ENCODE data around the gene CHRNA10. TPM values are rescaled to one million over a fixed set of nuclear protein-coding genes. Genes with fewer than 3 reads are reported as not detected.

Gene CHRNA10
- total and polyA plus RNA-seq, 2 of the 13 experiments (the other 11 are each of a cell fraction or from before 2014, with no cell fraction given), result 0.53 to 0.71 TPM

DNA sequence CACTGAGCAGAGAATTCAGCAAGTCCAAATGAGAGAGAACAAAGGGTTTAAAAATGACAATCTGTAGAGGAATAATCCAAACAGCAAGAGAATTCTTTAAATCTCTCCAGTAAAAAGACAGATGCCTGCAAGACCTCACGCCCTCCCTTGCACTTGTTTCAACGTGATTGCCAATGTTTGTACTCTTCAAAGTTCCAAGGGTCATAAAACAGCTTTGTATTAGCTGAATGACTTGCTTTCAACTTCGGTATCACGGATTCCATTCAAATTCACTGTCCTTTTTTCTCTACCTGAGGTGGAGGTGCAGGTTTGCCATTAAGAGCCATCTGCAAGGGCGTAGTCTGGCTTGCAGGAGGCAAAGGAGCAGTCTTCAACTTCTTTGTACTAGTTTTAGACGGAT lies 41.1 kb upstream of the CHRNA10 start (continued):
- TF ChIP-seq CREB1 (IDR thresholded peaks at IDR 0.05), result no peak
- 0 out of 2 replicates have a peak, but pooled peaks have one; percentile 20 for TF ChIP-seq CREB1 (CRISPR knock-in tag; IDR thresholded peaks at IDR 0.05)
- no peak for TF ChIP-seq RFX1 (IDR thresholded peaks at IDR 0.05)
- peak; percentile 64; the same call in 1 of the 2 replicates for TF ChIP-seq SOX5 (CRISPR knock-in tag; IDR thresholded peaks at IDR 0.05; ENCODE audit: borderline replicate concordance)
- 0 out of 2 replicates have a peak, but pooled peaks have one; percentile 4 for TF ChIP-seq CEBPG (CRISPR knock-in tag; IDR thresholded peaks at IDR 0.05)

DNA sequence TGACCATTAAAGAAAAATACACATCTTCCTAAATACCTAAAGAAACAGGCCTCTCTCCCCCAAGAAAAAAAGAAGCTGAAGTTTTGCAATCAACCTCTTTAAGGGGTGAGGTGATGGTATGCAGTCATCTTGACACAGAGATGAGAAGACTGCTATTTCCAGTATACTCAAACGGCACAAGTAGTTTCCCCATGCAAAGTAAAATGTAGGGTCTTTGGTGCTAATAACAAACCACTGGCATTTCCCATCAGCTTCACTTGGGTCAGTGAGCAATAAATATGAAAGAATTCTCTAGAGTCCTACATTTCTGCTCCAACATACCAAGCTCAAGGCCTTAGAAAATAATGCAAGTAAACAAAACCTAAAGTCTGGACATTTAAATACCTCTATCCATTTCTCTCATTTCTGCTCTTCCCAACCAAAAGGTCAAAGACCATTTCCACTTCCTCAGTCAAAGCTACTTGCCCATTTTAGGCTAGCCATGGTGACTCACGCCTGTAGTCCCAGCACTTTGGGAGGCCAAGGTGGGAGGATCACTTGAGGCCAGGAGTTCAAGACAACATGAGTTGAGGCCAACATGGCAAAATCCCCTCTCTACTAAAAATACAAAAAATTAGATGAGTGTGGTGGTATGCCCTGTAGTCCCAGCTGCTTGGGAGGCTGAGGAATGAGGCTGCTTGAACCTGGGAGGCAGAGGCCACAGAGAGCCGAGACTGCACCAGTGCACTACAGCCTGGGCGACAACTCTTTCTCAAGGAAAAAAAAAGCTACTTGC lies 39.5 kb upstream of the CHRNA10 start:
- Histone ChIP-seq H3K4me3 (replicated peaks in 1 of 3; ENCODE audit: insufficient read depth in 1 of 3, low read depth in 2 of 3, low read length in 3 of 3) (no peak overlapping the region), H3K36me3 (replicated peaks in 1 of 2; ENCODE audit: control insufficient read depth in 1 of 2, insufficient read depth in 2 of 2, low read length in 2 of 2) (peaks cover 6 to 73% of the 10 kb centered on the region in 2 experiments), H3K9me3 (ENCODE audit: low read length) (no peaks in the 10 kb centered on the region), H4K20me1 (ENCODE audit: insufficient read depth, low read length) (no peaks in the 10 kb centered on the region; the same call in 1 of the 2 replicates), H3K27ac (ENCODE audit: extremely low read length, insufficient read depth, low read length) (no peak overlapping the region), H3K4me2 (ENCODE audit: low read depth, low read length) (no peak overlapping the region), H2AFZ (ENCODE audit: low read length) (no peak overlapping the region), H3K27me3 (ENCODE audit: control insufficient read depth in 1 of 2, insufficient read depth in 2 of 2, low read length in 2 of 2) (no peaks in the 10 kb centered on the region), H3K79me2 (ENCODE audit: insufficient read depth, low read length) (no peaks in the 10 kb centered on the region), H3K9ac (ENCODE audit: insufficient read depth, low read depth, low read length) (no peak overlapping the region), H3K4me1 (ENCODE audit: insufficient read depth, low read length) (peaks cover 40% of the 10 kb centered on the region)
- ATAC-seq (no peak), DNase-seq (ENCODE audit: low spot score) (no peak), FAIRE-seq (no peak)
- 86% methylated on average over 3 of the region's 4 CpGs for WGBS (ENCODE audit: low lambda C conversion rate)
- POLR2A ChIA-PET, result no interaction called here
- no TSS peak for BruUV-seq (replicated peaks)
- in situ Hi-C loops (cut with HindIII; ENCODE audit: extremely low pct_ligation_motif_present, low pct_unique_long_range_greater_than_20kb), result no loop called here
- peak; percentile 48; the same call in 1 of the 2 replicates for TF ChIP-seq SRF (IDR thresholded peaks at IDR 0.05; ENCODE audit: low read depth, low read length)
- TF ChIP-seq ZNF512 (CRISPR knock-in tag; IDR thresholded peaks at IDR 0.05), result no peak
- no peak for TF ChIP-seq POGZ (CRISPR knock-in tag; IDR thresholded peaks at IDR 0.05)
- peak; percentile 65 for TF ChIP-seq ZNF629 (CRISPR knock-in tag; conservative IDR thresholded peaks at IDR 0.05)
- TF ChIP-seq, protein P1, sequence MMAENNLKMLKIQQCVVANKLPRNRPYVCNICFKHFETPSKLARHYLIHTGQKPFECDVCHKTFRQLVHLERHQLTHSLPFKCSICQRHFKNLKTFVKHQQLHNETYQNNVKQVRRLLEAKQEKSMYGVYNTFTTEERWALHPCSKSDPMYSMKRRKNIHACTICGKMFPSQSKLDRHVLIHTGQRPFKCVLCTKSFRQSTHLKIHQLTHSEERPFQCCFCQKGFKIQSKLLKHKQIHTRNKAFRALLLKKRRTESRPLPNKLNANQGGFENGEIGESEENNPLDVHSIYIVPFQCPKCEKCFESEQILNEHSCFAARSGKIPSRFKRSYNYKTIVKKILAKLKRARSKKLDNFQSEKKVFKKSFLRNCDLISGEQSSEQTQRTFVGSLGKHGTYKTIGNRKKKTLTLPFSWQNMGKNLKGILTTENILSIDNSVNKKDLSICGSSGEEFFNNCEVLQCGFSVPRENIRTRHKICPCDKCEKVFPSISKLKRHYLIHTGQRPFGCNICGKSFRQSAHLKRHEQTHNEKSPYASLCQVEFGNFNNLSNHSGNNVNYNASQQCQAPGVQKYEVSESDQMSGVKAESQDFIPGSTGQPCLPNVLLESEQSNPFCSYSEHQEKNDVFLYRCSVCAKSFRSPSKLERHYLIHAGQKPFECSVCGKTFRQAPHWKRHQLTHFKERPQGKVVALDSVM (CRISPR knock-in tag; IDR thresholded peaks at IDR 0.05), result peak; percentile 91
- TF ChIP-seq HNF4A (CRISPR knock-in tag; IDR thresholded peaks at IDR 0.05), result 0 out of 2 replicates have a peak, but pooled peaks have one; percentile 8
- TF ChIP-seq FOSL2 (CRISPR knock-in tag; IDR thresholded peaks at IDR 0.05), result peak; percentile 55
- 0 out of 2 replicates have a peak, but pooled peaks have one; percentile 30 for TF ChIP-seq ZMYM3 (CRISPR knock-in tag; IDR thresholded peaks at IDR 0.05)
- CTCF ChIA-PET (ENCODE audit: low intra/inter-chr PET ratio, low total read pairs), result no interaction called here
- intact Hi-C loops (cut with micrococcal nuclease; ENCODE audit: unreplicated experiment), result no loop called here
